Myocyte (in vitro differentiated cells): Measurements from ENCODE around the gene ACOT7. TPM values are rescaled to one million over a fixed set of nuclear protein-coding genes. Genes with fewer than 3 reads are reported as not detected.
A peak's percentile ranks its signal among the peaks of the same experiment; 100 is the strongest.
"Not testable (repeated sequence)": the region's sequence is repeated elsewhere in the genome, so short reads cannot be mapped to it uniquely, and the experiment has no call there.

Experiments
- DNase-seq: peaks from one replicate; pipeline ENCODE4 v3.0.0-alpha.2; 2012; ENCODE audit warnings: low read depth
- total RNA-seq: library from RNA; depleted of rRNA; stranded (reverse); fragments of >200 nt; gene quantifications from 2 replicates; pipeline ENCODE4 v1.2.3, GENCODE V29; 2014

The ACOT7 gene
- total RNA-seq, 1 donor from 2014 or later = 18.7 TPM

DNA sequence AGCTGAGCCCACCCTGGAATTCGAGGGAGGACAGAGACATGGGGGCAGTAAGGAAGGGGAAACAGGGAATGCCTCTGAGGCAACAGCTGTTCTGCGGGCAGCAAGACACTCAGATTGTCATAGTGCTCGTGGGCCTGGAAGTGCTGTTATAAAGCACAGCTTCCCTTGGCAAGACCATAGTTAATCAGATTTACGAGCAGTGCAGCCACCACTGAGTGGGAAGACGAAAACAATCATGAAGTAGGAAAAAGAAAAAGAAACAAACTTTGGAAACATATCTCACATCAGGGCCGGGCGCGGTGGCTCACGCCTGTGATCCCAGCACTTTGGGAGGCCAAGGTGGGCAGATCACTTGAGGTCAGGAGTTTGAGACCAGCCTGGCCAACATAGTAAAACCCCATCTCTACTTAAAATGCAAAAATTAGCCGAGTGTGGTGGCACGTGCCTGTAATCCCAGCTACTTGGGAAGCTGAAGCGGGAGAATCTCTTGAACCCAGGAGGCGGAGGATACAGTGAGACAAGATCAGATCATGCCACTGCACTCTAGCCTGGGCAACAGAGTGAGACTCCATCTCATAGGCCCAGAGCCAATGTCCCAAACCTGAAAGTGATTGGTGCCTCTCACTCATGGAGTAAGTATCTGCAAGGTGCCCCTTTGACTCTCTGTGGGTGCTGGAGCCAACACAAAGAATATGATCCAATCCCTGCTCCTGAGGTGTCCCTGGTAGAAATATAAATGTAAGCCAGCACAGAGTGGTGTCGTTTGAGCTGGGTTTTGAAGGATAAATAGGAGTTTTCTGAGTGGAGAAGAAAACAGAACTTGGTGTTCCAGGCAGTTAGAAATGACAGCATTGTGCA lies 77.1 kb downstream of the ACOT7 start:
- peak; percentile 66 for DNase-seq

DNA sequence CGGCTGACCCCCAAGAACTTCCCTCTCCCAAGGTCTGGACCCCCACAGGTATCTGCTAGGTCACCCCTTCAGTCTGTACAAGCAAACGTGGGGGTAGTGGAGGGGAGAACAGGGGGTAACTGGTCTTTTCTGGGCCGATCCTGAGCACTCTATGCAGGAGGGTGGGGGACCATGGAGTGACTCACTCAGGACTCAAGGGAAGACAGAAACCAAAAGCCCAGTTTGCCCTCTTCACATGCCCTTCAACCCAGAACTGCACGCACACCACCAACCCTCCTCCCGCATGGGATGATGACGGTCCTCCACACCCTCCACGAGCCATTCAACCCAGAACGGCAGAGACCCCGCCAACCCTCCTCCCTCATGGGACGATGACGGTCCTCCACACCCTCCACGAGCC lies 79.1 kb downstream of the ACOT7 start:
- no peak for DNase-seq

DNA sequence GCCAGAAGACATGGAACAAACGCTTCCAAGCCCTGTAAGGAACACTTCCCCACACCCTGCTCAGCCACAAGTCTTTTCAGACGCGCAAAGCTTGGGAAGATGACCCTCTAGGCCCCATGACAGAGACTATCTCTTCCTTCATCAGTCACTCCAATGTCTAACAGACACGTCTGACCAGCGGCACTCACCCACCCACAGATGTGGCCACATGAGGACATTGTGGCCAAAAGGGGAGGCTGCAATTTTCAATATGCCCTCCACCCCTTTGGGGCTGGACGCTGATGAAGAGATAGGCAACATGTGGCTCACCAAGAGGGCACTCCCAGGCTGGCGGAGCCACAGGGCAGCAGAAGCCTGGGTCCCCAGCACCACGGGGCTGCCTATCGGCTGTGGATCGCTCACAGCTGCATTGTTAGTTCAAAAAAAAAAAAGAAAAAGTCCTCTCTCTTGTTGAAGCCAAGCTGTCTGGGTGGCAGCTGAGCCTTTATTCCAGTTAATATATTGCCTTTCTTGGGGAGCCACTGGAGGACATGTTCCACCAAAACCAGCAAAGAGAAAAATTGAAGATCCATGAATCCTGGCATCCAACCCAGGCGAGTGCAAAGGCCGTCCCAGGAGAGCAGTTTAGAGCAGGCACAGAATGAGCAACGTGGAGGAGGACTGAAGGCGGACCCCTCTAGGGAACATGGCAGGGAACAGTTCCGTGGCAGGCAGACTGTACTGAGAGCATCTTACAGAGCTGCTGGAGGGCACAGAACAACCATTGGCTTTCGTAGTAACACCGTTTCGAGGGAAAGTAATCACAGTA lies 80.0 kb downstream of the ACOT7 start:
- DNase-seq = no peak

DNA sequence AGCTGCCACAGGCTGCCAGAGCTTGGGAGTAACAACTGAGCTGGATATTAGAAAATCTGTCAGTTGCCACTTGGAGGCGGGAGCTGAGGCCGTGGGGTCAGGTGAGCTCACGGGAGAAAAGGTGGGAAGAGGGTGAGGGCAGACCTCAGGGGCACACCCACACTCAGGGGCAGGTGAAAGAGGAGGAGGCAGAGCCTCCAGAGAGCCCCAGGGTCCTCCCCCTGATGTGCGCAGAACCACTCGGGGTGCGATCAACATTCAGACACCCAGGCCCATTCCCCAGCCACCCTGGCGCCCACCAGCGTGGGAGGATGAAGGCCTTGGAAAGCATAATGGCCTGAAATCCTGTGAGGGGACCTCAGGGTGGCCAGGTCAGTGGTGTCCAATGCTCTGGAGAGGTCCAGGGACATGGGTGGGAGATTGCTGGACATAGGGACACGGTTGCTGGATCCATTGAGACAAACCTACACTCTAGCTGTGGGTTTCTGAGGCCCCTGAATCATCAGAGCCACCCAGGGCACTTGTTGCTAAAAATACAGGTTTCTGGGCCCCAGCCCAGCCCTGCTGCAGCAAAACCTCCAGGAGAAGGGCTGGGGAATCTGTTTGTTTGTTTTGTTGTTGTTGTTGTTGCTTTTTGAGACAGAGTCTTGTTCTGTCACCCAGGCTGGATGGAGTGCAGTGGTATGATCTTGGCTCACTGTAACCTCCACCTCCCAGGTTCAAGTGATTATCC lies 83.3 kb downstream of the ACOT7 start:
- peak; percentile 65 for DNase-seq

DNA sequence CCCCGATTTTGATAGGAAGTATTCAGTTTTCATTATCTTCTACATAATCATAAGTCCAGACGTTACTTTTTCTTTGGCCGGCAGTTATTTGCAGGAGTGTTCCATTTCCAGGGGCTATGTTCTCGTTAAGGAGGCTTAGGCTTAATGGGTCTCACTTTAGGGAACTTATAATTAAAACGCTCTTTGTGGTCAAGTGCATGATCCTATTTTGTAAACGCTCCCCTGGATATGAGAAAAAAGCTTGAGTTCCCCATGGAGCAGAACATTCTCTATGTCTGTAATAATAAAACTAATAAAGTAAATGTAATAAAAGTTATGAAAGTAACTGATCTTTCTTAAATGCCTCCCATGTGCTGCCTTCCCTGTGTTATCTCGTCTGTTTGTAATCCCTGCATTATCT lies 84.0 kb downstream of the ACOT7 start:
- DNase-seq = no peak

DNA sequence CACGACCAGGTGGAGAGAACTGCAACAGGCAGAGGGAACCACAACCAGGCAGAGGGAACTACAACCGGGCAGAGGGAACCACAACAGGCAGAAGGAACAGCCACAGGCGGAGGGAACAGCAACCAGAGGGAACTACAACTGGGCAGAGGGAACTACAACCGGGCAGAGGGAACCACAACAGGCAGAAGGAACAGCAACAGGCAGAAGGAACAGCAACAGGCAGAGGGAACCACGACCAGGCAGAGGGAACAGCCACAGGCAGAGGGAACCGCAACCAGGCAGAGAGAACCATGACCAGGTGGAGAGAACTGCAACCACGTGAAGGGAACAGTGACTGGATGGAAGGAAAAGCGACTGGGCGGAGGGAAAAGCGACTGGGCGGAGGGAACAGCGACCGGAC lies 85.1 kb downstream of the ACOT7 start:
- DNase-seq = no peak

DNA sequence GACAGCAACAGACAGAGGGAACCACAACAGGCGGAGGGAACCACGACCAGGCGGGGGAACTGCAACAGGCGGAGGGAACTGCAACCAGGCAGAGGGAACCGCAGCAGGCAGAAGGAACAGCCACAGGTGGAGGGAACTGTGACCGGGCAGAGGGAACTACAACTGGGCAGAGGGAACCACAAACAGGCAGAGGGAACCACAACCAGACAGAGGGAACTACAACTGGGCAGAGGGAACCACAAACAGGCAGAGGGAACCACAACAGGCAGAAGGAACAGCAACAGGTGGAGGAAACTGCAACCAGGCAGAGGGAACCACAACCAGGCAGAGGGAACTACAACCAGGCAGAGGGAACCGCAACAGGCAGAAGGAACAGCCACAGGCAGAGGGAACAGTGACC lies 85.9 kb downstream of the ACOT7 start:
- DNase-seq = not testable (repeated sequence)

DNA sequence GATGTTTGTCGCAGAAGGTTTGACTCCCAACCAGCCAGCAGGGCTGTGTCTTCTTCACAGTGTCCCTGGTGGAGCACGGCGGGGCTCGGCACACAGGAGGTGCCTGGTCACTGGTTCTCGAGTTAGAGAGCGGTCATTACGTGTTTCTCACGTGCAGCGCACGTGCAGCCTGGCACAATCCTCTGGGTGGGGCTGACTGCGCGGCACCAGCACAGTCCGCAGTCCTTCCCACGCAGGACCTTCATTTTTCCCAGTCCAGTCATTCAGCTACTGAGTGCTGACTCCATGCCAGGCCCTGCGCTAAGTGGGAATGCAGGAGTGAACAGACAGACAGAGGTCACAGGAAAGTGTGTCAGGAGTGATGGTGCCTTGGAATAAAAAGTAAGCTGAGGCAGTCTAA lies 86.5 kb downstream of the ACOT7 start:
- no peak for DNase-seq

DNA sequence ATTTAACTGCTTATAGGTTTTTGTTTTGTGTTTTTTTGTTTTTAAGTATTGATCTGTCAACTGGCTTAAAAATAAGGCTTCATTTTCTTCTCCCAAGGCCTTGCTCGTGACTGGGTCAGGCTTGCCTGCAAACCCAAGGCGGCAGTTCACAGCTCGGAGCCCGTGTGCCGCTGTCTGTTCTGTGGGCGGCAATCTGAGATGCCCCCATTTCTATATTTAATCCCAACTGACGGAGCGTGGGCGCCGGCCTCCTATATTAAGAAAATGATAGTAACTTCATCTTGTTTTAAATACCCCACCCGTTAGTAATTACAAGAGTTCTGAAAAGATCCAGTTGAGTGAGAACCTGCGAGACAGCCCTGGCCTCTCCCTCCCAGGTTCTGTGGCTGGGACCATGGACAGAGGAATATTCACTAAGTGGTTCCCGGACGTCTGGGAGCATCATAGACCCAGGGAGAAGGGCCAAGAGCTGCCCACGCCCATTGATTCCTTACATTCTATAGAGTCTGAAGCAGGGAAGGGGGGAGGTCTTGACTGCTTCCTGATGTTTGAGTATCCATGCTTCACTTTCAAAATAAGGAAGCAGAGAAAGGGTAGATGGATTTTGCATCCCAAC lies 90.1 kb downstream of the ACOT7 start:
- no peak for DNase-seq

DNA sequence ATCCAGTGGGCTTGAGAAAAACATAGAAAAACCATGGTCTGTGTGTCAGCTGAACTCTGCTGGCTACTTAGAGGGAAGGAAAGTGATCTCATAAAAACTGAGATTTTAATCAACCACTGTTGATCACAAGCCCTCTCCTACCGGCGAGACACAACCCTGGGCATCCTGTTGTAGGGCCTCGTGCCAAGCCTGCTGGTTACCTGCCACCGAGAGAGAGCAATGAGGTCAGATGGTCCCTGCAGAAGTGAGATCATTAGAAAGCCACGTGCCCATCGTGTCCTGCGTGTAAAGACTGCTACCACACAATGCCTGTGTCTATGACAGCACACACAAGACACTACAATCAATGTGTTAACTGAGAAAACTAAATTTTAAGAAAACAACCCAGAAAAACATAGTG lies 91.0 kb downstream of the ACOT7 start:
- no peak for DNase-seq

DNA sequence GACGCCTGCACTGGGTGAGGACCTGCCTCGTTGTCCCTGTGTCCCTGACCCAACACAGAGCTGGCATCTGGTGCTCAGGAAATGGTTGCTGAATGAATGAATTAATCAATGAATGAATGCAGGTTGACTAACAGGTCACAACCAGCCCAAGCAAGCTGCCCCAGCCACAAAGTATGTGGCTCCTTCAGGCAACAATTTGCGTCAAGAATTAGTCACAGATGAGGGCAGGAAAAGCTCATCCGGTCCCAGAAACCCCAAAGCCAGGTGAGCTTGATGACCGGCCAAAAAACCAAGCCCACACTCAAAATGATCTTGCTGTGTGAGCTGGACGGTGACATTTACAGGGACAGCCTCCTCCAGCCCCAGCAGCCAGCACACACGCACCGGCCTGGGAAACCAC lies 92.0 kb downstream of the ACOT7 start:
- no peak for DNase-seq

DNA sequence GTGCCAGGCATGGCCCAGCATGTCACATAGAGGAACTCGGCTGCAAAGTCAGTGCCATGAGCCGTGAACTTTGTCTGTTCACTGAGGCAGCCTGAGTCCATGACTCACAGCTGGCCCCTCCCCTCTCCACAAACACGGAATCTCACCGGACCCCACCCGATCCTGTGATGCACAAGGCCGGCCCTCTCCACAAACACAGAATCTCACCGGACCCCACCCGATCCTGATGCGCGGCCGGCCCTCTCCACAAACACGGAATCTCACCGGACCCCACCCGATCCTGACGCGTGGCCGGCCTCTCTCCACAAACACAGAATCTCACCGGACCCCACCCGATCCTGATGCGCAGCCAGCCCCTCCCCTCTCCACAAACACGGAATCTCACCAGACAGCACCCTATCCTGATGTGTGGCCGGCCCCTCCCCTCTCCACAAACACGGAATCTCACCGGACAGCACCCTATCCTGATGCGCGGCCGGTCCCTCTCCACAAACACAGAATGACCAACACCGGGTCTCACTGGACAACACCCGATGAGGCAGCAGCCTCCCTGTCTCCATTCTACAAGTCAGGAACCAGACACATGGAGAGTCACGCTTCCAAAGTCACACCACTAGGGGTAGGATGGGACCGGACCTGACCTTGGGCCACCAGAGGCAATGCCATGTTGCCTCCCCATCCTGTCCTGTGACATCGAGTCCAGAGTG lies 93.1 kb downstream of the ACOT7 start:
- DNase-seq = no peak

DNA sequence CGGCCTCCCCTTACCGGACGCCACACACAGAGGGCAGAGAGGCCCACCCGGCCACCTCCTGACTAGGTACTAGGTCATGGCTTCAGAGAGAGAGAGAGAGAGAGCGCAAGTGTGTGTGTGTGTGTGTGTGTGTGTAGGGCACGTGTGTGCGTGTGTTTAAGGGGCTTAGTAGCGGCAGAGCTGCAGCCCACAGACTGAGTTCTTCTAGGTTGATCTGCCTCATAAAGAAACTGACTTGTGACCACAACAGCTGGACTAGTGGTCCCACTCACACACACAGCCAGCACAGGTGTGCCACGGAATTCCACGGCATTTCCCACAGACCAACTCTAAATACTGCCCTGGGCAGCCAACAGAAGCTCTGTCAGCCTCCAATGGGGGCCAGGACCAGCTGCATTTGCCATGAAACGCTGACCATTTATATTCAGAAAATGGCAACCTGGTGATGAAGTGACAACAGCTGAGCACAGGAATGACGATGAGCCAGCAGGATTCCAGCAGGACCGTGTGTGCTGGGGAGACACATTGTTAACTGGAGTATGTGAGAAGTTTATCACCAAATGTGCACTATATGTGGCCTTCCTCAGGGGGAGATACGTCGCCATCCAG lies 93.9 kb downstream of the ACOT7 start:
- peak; percentile 99 for DNase-seq

DNA sequence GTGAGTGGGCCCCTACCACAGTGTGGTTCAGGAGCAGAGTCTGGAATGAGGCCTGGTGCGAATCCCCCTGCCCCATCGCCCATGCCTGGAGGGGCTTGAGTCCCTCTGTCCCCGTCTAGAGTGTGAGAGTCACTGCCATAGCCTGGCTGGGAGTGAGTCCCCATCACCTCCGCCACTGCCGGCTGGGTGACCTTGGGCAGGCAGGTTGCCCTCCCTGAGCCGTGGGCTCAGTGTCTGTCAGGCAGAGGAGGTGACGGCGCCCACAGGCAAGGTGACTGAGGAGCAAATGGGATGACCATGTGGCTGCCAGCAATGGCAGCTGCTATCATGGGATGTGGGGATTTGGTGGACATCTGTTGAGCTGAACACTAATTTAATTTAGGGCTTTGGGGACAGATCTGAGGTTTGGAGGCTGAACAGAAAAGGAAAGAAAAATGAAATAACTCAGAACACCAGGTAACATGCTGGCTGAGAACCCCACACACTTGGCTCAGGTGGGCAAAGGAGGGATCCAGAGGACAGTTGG lies 94.6 kb downstream of the ACOT7 start:
- DNase-seq = peak; percentile 79

DNA sequence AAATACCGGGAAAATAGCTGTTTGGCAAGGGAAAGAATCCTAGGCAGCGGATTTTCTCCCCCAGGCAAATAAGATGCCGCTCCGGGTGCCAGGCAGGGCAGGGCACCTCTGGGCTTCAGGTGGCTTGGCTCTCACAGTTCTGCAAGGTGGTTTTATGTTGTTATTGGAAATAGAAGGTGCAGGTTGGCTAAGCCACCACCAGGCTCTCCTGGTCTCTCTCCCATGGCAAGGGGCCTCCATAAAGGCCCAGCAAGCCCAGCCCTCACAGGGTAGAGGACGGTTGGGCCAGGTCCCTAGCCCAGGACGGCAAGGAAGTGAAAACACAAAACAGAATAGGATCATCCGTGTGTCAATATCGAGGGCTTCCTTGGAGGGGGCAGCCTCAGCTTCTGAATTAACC lies 95.0 kb downstream of the ACOT7 start:
- no peak for DNase-seq

DNA sequence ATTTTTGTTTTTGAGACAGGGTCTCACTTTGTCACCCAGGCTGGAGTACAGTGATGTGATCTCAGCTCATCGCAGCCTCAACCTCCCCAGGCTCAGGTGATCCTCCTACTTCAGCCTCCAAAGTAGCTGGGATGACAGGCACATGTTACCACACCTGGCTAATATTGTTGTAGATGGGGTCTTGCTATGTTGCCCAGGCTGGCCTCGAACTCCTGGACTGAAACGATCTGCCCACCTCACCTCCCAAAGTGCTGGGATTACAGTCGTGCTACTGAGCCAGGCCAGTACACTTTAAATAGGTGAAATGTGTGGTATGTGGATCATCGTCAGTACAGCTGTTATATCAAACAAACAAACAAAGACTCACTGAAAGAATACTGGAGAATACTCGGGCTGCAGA lies 97.7 kb downstream of the ACOT7 start:
- DNase-seq = no peak

DNA sequence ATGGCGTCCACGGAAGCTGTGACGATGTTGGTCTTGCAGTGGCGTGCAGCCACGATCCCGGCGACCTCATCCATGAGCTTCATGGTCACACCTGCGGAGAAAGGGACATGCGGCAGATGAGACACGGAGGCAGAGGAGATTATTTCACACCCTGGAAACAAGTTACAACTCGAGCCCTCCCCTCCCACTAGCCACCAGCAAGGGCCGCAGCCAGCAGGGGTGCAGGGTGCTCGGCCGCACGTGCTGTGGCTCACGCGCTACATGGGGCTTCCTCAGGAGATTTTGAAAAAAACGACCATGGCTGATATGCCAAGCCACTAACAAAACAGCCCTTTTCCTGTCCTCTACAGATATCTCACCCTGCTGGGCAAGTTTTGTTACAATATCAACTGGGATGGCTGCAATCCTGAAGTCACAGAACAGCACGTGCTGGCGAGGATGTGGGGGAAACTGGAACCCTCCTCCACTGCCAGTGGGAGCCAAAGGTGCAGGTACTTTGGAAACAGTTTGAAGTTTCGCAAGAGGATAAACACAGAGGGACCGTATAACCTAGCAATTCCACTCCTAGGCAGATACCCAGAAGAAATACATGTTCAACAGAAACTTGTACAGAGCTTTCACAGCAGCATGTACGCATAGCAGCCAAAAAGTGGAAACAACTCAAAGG lies 98.5 kb downstream of the ACOT7 start:
- DNase-seq = no peak

DNA sequence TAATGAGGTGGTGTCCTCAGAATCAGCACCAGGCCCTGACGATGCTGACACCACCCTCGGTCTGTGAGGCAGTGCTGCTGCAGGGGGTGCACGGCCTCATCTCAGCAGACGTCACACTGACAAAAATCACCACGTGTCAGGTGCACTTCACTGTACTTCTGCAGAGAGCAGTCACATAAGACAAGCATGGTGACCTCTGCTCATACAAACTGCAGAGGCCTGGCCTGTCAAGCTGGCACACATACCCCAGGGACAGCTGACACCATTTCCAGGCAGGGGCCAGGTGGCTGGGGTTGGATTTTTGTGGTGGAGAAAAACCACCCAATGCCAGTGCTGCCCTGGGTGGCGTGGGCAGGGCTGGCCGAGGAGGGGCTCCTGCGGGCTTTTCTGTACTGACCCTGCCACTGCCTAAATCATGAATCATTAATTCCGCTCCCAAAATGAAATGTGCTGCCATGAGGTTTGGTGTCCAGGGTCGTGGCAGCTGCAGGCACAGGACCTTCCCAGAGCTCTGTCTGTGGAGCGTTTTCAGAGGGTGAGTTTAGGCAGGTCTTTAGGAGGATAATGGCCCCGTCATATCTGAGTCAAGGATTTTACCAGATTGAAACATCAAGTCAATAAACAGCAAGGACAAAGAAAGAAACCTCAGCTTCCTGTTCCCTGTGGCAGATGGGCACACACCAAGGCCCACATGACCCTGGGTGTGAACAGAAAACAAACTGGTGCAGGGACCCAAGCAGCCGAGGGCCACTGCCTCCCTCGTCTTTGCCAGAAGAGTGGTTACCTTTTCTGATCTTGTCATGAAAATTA lies 99.3 kb downstream of the ACOT7 start:
- DNase-seq = peak; percentile 98

DNA sequence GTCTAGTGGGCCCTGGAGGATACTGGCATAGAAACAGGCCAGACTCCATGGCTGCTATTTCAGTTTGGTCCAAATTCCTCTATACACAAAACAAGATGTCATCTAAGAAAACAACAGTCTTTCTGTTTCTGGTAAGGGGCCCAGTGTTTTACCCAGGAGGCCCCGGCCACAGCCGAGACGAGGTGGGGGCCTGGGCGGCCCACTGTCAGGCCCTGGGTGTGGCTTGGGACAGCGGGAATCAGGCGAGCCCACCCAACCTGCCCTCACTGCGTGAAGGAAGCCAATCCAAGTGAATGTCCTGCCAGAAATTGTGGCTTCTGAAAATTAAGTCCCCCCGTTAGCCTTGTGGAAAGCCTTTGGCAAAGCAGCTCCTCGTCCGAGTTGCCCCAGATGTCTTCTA lies 101.5 kb downstream of the ACOT7 start:
- no peak for DNase-seq
